Stimulated activated memory B cell treated with anti-CD40 and anti-IgM and Interleukin-4, amounts not matched to agents 10 μg/mL and 1 μg/mL and 100 μg/mL, for 72 hours (primary cell): ENCODE measurements around the gene MIOS.
"Not testable (repeated sequence)": the region's sequence is repeated elsewhere in the genome, so short reads cannot be mapped to it uniquely, and the experiment has no call there.

Source experiments
- ATAC-seq: fragments of 150-1000 bp; cut with Tn5 transposase; 2 replicates; pipeline ENCODE4 v1.10.0; 2021
- H3K27ac Mint-ChIP-seq: one replicate; pipeline ENCODE4 v1.8.0; 2022; ENCODE audit warnings: mild to moderate bottlenecking, mixed read lengths
- H3K27me3 Mint-ChIP-seq: one replicate; pipeline ENCODE4 v1.8.0; 2022; ENCODE audit warnings: mixed read lengths
- H3K36me3 Mint-ChIP-seq: one replicate; pipeline ENCODE4 v1.8.0; 2022; ENCODE audit warnings: mixed read lengths
- H3K4me1 Mint-ChIP-seq: one replicate; pipeline ENCODE4 v1.8.0; 2022; ENCODE audit warnings: mixed read lengths
- H3K4me3 Mint-ChIP-seq: one replicate; pipeline ENCODE4 v1.8.0; 2022; ENCODE audit warnings: mild to moderate bottlenecking, moderate library complexity, mixed read lengths
- H3K9me3 Mint-ChIP-seq: one replicate; pipeline ENCODE4 v1.8.0; 2022; ENCODE audit warnings: mixed read lengths

MIOS gene

DNA sequence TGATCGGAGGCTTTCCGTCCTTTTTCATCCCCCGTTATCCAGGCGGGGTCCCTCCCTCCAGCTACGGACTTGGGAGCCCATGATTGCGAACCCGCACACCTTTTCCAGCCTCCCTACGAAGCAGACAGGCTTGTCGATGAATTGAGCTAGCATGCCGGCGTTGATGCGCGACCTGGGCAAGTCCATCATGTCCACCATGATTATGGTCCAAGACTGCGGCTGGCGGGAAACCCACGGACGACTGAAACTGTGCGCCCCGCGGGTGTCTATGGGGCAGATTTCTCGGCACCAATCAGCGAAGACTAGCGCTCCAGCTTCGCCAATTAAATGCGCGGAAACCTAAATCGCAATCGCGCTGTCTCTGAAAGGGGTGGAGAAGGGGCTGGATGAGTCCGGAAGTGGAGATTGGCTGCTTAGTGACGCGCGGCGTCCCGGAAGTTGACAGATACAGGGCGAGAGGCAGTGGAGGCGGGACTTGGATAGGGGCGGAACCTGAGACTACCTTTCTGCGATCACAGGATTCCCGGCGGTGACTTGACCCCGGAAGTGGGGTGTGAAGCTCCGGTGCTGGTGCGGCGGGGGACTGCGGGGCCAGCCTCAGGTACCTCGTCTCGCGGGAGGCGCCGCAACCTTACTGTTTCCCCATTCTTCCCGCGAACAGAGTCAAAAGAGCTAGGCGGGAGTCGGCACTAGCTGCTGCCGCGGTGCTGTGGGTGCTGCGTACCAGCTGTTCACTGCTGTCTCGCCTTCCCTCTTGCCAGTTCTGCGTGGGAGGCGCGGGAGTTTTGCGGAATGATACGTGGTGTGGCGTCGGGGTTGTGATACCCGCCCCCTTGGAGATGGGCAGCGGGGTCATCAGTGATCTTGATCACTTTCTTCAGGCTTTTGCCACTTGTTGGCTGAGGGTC is 73.8 kb downstream of the MIOS start, which contains the start of gene UMAD1:
TSS of gene UMAD1 (plus strand) at position 532 of the 908 bp plus-strand sequence. CDS start 32,620 bp downstream, outside the sequence.
- H3K9me3 Mint-ChIP-seq, result no peaks in the 10 kb centered on the region
- H3K4me1 Mint-ChIP-seq, result peaks cover 45% of the 10 kb centered on the region
- peaks cover 22% of the 10 kb centered on the region for H3K36me3 Mint-ChIP-seq
- H3K27ac Mint-ChIP-seq, result peak within 1 kb of the TSS; percentile 98
- peak; percentile 99 for ATAC-seq
- H3K27me3 Mint-ChIP-seq, result no peaks in the 10 kb centered on the region
- peak within 1 kb of the TSS; percentile 80 for H3K4me3 Mint-ChIP-seq

DNA sequence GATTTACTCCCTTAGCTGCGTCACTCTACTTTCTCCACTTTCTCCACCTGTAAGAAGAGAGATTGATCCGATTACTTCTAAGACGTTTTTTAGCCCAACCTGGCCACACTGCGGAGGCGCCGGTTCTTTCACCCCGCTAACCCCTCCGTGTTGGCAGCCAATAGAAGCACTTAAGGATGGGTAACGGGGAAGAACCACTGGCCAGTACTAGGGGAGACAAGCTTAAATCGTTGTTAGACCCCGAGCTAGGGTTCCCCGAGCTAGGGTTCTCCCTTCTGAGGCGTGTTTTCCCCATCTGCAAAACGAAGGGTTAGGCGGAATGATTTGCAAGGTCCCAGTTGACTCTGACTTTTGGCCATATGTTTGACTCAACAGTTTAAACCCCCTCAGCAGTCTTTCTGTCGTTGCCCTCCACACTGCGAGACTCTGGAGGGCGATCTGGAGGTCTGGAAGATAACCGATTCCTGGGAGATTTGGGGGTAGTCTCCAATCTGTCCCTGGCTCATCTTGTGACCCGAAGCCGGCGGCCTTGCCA is 74.5 kb downstream of the MIOS start:
- Mint-ChIP-seq H3K27me3 (no peaks in the 10 kb centered on the region), H3K27ac (peak overlapping the region; percentile 98), H3K9me3 (no peaks in the 10 kb centered on the region), H3K36me3 (peaks cover 29% of the 10 kb centered on the region), H3K4me1 (peaks cover 50% of the 10 kb centered on the region), H3K4me3 (peak overlapping the region; percentile 80)
- no peak for ATAC-seq

DNA sequence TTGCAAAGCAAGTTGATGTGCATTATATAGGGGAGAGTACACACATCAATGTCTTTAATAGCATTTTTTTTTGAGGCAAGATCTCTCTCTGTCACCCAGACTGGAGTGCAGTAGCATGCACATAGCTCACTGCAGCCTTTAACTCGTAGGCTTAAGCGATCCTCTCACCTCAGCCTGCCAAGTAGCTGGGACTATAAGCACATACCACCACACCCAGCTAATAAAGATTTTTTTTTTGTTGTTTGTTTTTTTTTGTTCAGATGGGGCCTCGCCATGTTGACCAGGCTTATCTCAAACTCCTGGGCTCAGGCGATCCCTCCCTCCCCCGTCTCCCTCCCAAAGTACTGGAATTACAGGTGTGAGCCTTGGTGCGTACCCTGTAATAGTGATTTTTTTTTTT is 75.4 kb downstream of the MIOS start:
- Mint-ChIP-seq H3K36me3 (peaks cover 37% of the 10 kb centered on the region), H3K4me1 (peaks cover 56% of the 10 kb centered on the region), H3K4me3 (peak overlapping the region; percentile 80), H3K9me3 (no peaks in the 10 kb centered on the region), H3K27ac (no peak overlapping the region), H3K27me3 (no peaks in the 10 kb centered on the region)
- no peak for ATAC-seq

DNA sequence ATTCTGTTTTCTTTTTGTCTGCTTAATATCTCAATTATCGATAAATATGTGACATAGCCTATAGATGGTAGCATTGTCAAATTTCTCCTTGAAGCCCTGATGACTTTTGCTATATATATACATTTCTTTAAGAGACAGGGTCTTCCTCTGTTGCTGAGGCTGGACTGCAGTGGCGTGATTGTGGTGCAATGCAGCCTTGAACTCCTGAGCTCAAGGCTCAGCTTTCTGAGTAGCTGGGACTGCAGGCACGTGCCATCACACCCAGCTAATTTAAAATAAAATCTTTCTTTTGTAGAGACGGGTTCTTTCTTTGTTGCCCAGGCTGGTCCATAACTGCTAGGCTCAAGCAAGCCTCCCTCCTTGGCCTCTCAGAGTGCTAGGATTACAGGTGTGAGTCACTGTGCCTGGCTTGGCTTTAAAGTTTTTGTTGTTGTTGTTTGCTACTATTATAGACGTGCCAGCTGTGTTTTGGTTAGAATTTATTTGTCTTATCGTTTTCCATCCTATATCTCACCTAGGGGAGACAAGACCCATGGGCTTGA is 80.9 kb downstream of the MIOS start:
- Mint-ChIP-seq H3K4me3 (no peak overlapping the region), H3K27me3 (no peaks in the 10 kb centered on the region), H3K36me3 (peaks cover 37% of the 10 kb centered on the region), H3K4me1 (peaks cover 72% of the 10 kb centered on the region), H3K9me3 (no peaks in the 10 kb centered on the region), H3K27ac (no peak overlapping the region)
- no peak for ATAC-seq

DNA sequence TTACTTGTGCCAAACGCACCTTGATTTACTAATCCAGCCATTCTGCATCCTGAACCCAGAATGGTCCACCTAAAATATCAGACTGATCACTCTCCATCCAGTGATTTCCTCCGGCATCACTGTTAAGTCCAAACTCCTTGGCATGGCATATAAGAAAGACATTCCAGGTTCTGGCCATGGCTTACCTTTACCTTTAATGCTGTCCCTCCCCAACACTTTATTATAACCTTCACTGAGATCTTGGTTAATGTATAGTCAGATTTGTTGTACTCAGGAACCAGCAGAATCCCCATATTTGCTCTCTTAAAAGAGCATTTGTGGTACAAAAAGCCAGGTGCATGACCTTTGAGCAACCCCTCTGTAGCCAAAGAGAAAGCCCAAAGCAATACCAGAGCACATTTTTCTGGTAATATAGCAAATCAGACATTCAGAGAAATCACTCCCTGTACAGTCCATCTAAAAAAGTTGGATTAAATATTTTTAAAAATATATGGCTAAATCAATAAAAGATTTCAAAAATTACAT is 84.1 kb downstream of the MIOS start:
- Mint-ChIP-seq H3K4me3 (no peak overlapping the region), H3K36me3 (peaks cover 13% of the 10 kb centered on the region), H3K4me1 (peaks cover 57% of the 10 kb centered on the region), H3K27ac (no peak overlapping the region), H3K9me3 (no peaks in the 10 kb centered on the region), H3K27me3 (no peaks in the 10 kb centered on the region)
- no peak for ATAC-seq

DNA sequence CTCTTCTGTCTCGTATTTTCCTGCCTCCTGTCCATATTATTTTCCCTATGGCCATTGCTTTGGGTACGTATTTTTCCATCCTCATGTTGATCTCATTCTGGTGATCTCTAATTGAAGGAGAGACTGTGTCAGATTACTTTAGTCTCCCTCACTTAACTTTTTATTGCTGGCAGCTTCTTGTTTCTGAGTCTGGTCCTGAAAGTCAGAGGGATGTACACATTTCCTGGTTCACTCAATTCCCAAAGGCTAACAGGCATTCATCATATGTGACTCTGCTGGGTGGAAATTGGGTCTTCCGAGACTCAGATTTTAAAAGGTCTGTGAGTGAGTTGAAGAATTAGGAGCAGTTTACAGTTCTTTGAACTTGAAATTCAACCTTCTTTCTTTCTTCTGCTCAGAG is 84.8 kb downstream of the MIOS start:
- H3K9me3 Mint-ChIP-seq, result peaks cover 3% of the 10 kb centered on the region
- H3K4me1 Mint-ChIP-seq, result peaks cover 56% of the 10 kb centered on the region
- no peaks in the 10 kb centered on the region for H3K27me3 Mint-ChIP-seq
- no peak overlapping the region for H3K27ac Mint-ChIP-seq
- peaks cover 13% of the 10 kb centered on the region for H3K36me3 Mint-ChIP-seq
- no peak overlapping the region for H3K4me3 Mint-ChIP-seq
- no peak for ATAC-seq

DNA sequence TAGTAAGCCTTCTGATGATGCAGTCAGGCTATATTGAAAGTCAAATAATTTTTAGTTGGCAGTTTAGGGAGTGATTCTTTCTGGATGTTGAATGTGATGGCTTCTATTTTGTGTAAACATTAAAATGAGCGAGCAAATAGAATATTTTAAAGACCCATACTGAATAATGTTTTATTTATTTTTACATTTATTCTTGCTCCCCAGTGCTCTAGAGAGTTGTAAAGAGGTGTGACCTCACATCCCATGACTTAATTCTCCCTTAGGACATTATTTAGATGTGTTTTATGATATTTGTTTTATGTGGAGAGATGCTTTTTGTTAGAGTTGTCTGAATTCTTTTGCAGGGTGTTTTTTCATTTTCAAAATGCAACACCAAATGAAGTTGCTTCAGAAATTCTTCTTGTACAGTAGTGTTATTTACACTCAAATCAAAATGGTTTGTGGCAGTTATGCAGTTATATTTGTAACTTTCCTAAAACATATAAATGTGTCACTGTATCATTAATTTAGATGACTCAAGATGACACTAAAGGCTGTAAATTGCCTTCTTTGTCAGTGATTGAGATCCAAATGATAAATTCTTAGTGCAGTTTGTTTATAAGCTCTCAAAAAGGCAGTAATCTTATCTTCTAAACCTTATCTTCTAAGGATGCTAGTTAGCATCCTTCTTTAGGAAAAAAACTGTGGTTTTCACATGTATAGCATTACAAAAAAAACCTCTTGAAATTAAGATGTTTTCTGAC is 86.3 kb downstream of the MIOS start:
- Mint-ChIP-seq H3K27ac (peak overlapping the region; percentile 28), H3K27me3 (no peaks in the 10 kb centered on the region), H3K4me3 (no peak overlapping the region), H3K36me3 (peaks cover 23% of the 10 kb centered on the region), H3K9me3 (peaks cover 8% of the 10 kb centered on the region), H3K4me1 (peaks cover 60% of the 10 kb centered on the region)
- no peak for ATAC-seq

DNA sequence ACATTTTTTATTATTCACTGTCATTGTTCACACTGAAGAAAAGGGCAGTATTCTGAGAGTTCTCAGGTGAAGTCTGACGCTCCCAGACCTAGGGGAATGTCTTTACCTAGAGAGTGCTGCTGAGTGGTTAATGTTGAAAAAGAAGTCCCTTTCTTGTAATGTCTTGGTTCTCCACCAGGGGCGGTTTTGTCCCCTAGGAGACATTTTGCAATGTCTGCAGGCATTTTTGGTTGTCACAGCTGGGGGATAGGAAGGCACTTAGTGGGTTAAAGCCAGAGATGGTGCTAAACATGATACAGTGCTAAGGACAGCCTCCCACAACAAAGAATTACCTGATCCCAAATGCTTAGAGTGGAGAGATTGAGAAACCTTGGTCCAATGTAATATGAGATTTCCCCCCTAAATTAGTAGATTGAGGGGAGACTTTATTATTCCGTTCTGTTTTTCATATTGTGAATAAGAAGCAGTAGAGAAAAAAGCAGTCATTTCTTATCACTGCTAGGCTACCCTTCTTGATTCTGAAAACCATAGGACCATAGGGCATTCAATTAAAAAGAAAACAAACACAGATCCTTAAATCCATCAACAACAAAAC is 87.0 kb downstream of the MIOS start:
- Mint-ChIP-seq H3K4me3 (no peak overlapping the region), H3K4me1 (peaks cover 62% of the 10 kb centered on the region), H3K36me3 (peaks cover 31% of the 10 kb centered on the region), H3K27ac (no peak overlapping the region), H3K27me3 (no peaks in the 10 kb centered on the region), H3K9me3 (peaks cover 14% of the 10 kb centered on the region)
- ATAC-seq, result no peak

DNA sequence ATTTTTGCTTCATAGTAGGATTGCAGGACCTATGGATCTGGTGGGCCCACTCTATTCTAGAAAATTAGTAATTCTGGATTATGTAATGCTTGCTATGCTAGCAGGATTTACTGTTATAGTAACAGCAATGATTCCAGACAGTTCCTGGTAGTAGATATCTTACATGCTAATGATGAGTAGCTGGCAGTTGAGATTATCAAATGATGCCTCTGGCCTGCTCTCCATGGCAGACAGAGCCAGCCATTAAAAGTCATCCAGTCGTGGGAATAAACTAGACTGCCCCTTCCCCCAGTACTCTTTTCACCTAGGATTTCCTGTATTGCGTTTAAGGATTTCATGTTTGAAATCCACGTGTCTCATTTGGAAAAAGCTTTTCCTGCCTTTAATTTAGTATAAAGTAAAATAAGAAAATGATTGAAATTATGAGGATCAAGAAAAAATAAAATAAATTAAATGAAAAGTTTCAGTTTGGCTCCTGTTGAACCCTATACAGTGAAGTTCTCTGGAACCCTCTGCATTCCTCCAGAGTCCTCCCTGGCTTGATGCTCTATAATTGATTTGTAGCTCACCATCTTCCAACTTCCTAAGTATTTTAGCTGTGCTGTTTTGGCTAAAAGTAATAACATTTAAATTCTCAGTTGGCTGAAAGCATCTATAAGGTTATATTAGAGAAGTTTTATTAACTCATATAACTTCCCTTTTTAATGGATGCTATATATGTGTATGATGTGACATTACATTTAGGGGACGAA is 88.5 kb downstream of the MIOS start:
- H3K27me3 Mint-ChIP-seq, result no peaks in the 10 kb centered on the region
- peaks cover 67% of the 10 kb centered on the region for H3K4me1 Mint-ChIP-seq
- H3K4me3 Mint-ChIP-seq, result no peak overlapping the region
- H3K27ac Mint-ChIP-seq, result no peak overlapping the region
- peaks cover 22% of the 10 kb centered on the region for H3K9me3 Mint-ChIP-seq
- H3K36me3 Mint-ChIP-seq, result peaks cover 44% of the 10 kb centered on the region
- ATAC-seq, result no peak

DNA sequence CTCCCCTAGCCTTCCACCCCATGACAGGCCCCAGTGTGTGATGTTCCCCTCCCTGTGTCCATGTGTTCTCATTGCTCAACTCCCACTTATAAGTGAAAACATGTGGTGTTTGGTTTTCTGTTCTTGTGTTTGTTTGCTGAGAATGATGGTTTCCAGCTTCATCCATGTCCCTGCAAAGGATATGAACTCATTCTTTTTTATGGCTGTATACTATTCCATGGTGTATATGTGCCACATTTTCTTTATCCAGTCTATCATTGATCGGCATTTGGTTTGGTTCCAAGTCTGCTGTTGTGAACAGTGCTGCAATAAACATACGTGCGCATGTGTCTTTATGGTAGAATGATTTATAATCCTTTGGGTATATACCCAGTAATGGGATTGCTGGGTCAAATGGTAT is 89.8 kb downstream of the MIOS start:
- not testable (repeated sequence) for H3K27ac Mint-ChIP-seq, H3K27me3 Mint-ChIP-seq, H3K4me3 Mint-ChIP-seq, ATAC-seq
- Mint-ChIP-seq H3K36me3 (peaks cover 53% of the 10 kb centered on the region), H3K4me1 (peaks cover 70% of the 10 kb centered on the region), H3K9me3 (peaks cover 22% of the 10 kb centered on the region)
